Endometrium (tissue), 2 donors: ENCODE data around the gene FATE1.

Experiments
- FAIRE-seq: peaks from 2 replicates; lab custom pipeline; 2012; peaks lifted over from hg19 to GRCh38; lab: Jason Lieb, UNC
- donor health status: control.
- donor health status: control.

Gene FATE1

DNA sequence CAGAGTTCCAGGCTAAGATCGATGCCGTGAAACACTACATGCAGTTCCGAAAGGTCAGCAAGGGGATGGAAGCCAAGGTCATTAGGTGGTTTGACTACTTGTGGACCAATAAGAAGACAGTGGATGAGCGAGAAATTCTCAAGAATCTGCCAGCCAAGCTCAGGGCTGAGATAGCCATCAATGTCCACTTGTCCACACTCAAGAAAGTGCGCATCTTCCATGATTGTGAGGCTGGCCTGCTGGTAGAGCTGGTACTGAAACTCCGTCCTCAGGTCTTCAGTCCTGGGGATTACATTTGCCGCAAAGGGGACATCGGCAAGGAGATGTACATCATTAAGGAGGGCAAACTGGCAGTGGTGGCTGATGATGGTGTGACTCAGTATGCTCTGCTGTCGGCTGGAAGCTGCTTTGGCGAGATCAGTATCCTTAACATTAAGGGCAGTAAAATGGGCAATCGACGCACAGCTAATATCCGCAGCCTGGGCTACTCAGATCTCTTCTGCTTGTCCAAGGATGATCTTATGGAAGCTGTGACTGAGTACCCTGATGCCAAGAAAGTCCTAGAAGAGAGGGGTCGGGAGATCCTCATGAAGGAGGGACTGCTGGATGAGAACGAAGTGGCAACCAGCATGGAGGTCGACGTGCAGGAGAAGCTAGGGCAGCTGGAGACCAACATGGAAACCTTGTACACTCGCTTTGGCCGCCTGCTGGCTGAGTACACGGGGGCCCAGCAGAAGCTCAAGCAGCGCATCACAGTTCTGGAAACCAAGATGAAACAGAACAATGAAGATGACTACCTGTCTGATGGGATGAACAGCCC is 28.0 kb downstream of the FATE1 start:
- FAIRE-seq, result no peak

- no peak for FAIRE-seq
Measured at GRCh38 chrX:151745651-151746050, 29.8 kb downstream of the FATE1 start.

DNA sequence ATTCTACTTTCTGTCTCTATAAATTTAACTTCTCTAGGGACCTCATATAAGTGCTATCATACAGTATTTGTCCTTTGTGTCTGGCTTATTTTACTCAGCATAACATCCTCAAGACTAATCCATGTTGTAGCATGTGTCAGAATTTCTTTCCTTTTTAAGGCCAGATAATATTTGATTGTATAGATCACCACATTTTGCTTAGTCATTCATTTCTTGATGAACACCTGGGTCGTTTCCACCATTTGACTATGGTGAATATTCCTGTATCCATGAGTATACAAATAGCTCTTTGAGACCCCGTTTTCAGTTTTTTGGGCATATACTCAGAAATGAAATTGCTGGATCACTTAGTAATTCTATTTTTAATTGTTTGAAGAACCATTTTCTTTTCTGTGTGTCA is 30.7 kb downstream of the FATE1 start:
- FAIRE-seq, result no peak

- FAIRE-seq, result no peak
Measured at GRCh38 chrX:151750511-151750910, 34.7 kb downstream of the FATE1 start.

GRCh38 chrX:151752847-151753246 is 37.0 kb downstream of the FATE1 start:
- FAIRE-seq, result no peak

DNA sequence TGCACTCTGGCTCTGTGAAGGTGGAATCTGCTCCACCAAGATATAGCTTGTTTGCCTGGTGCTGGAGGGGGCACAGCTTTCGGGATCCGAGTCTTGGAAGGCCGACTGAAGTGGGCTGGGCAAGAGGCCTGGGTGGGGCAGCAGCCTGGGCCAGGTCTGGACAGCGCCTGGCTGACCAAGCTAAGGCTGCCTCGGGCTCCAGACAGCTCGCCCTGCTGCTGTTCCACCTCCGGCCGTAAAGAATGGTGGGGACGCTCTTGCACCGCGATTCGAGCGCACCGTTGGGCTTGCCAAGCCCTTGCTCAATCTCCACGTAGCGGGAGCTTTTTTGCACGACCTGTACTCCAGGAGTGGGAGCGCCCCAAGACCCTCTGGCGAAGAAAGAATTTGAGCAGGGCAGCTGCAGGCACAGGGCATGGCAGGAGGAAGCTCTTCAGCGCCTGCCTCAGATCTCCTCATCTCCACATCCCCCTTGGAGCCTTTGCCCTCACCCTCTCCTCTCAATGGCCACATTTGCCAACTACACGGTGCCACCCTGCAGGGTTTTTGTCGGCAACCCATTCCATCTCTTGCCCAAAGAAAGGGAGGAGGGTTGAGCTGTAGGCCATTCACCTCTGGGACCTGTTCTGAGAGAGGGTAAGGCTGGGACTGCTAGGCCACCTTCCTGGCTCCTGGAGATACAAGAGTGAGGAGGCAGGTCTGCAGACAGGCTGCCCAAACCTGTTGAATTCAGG is 37.6 kb downstream of the FATE1 start:
- no peak for FAIRE-seq

GRCh38 chrX:151754047-151754429 is 38.2 kb downstream of the FATE1 start:
- no peak for FAIRE-seq

DNA sequence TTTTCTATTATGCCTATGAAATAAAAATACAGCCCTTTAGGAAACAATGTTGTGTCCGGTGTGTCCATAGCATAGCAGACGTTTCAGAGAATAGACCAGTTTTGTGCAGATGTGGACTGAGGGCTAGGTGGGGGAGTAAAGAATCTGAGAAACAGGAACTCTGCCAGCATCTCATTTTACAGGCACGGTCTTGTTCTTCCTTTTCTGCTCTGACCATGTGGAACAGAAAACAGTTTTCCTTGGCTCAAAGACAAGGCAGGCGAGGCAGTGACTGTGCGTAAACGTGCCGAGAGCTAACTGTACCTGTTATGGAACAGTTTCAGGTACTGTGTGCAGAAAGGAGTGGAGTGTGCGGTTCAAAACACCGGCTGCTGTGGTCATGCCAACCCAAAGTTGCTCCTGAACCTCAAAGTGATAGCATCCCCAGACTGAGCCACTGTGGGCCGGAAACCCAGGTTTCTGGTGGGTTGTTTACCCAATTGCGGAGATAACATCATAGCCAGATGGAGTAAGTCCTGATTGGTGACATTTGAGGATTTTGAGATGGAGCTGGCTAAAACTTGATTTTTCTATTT is 38.9 kb downstream of the FATE1 start:
- no peak for FAIRE-seq

- FAIRE-seq, result no peak
Measured at GRCh38 chrX:151759041-151759708, 43.3 kb downstream of the FATE1 start.

- FAIRE-seq, result no peak
Measured at GRCh38 chrX:151762802-151763201, 47.0 kb downstream of the FATE1 start.

DNA sequence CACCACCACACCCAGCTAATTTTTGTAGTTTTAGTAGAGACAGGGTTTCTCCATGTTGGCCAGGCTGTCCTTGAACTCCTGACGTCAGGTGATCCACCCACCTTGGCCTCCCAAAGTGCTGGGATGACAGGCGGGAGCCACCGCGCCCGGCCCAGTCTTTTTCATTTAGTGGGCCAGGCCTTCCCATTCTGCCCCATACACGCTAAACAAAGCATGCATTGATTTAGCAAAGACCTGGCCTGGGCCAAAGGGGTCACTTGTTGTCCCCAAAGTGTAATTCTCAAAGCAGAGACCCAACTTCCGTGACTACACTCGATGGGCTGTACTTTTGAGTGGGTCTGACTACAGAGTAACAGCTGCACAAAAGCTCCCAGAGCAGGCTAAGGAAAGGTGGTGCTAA is 47.9 kb downstream of the FATE1 start:
- FAIRE-seq, result no peak

DNA sequence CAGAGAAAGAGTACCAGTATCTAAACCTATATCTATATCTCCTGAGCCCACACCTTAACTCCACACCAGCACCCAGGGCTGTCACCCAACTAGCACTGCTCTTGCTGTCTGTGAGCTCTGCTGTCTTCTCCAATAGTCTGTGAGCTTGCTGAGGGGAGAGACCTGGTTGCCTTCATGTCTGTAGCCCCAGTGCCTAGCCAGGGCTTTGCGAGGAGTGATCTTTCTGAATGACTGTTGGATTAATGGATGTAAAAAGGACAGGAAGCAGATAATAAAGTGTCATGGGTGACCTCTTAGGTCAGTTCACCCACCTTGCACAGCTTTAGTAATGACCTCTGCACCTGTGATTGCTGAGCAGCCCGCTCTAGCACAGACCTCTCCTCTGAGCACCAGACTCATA is 49.2 kb downstream of the FATE1 start:
- no peak for FAIRE-seq

GRCh38 chrX:151771726-151772125 is 55.9 kb downstream of the FATE1 start:
- FAIRE-seq, result no peak
